Measurements from ENCODE around the gene BCL10.

The BCL10 gene

DNA sequence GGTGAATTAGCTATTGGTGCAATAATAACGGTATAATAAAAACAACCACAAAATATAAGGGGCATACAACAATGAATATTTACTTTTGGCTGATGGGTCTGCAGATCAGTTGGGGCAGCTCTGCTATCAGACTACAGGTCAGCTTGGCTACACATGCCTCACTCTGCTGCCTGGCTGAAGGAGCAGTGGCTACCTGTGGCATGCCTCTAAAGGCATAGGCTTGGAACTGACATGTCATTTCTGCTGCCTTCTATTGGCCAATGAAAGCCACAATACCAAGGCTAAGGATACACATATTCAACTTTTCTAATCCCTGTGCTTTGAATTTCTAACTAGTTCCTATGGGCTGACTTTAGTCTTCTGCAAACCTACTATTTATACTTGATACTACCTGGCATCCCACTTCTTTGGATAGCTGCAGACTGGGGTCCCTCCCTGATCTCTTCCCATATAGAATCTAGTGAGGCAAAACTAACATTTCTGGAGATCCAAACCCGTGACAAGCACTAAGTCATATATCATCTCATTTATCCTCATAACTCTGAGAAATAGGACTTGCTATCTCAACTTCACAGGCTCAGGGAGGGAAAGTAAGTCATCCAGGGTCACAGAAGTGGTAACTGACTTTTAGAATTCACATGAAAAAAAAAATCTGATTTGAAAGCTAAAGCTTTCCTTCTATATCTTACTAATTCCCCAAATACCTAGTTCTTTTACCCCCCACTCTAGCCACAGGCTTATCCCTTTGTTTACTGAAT, 56.4 kb downstream of the BCL10 start:
- DNase-seq: no peak

DNA sequence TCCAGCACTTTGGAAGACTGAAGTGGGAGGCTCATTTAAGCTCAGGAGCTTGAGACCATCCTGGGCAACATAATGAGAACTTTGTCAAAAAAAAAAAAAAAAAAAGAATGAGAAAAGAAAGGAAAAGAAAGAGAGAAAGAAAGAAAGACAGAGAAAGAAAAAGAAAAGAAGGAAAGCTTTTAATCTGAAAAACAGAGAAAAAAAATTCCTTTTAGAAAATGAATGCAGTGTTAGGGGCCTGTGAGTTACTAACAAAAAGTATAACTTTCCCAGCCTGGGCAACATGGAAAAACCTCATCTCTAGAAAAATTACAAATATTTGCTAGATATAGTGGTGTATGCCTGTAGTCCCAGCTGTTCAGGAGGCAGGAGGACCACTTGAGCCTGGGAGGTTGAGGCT, 59.7 kb downstream of the BCL10 start:
- DNase-seq: no peak

Measured in kidney glomerular epithelial cell (primary cell).